HG03064 (cell line): Measurements from ENCODE around the gene LNX2.

Experiments used
- ATAC-seq: cut with Tn5 transposase; IDR thresholded peaks from one replicate; pipeline ENCODE4 v1.9.1; 2021; ENCODE audit warnings: low read depth; ENCODE audit not compliant: unreplicated experiment

The LNX2 gene

GRCh38 chr13:27570906-27571305 lies 49.4 kb downstream of the LNX2 start:
- no peak for ATAC-seq

GRCh38 chr13:27569405-27569804 lies 50.9 kb downstream of the LNX2 start:
- no peak for ATAC-seq

- ATAC-seq: no peak
Observed at GRCh38 chr13:27565818-27566217, 54.5 kb downstream of the LNX2 start.

GRCh38 chr13:27562457-27562856 lies 57.9 kb downstream of the LNX2 start:
- no peak for ATAC-seq

- no peak for ATAC-seq
Observed at GRCh38 chr13:27559719-27560118, 60.6 kb downstream of the LNX2 start.

- no peak for ATAC-seq
Observed at GRCh38 chr13:27556109-27556508, 64.2 kb downstream of the LNX2 start.

- no peak for ATAC-seq
Observed at GRCh38 chr13:27551562-27551961, 68.8 kb downstream of the LNX2 start.

- no peak for ATAC-seq
Observed at GRCh38 chr13:27549406-27549981, 70.8 kb downstream of the LNX2 start.

GRCh38 chr13:27542220-27542619 lies 78.1 kb downstream of the LNX2 start:
- no peak for ATAC-seq

- no peak for ATAC-seq
Observed at GRCh38 chr13:27541386-27541785, 78.9 kb downstream of the LNX2 start.

GRCh38 chr13:27536361-27537101 lies 83.8 kb downstream of the LNX2 start:
- no peak for ATAC-seq

- no peak for ATAC-seq
Observed at GRCh38 chr13:27535546-27535945, 84.8 kb downstream of the LNX2 start.

- ATAC-seq: no peak
Observed at GRCh38 chr13:27534981-27535380, 85.3 kb downstream of the LNX2 start.

GRCh38 chr13:27534108-27534980 lies 86.0 kb downstream of the LNX2 start:
- ATAC-seq: no peak

- ATAC-seq: no peak
Observed at GRCh38 chr13:27533155-27533643, 87.1 kb downstream of the LNX2 start.

GRCh38 chr13:27528908-27529307 lies 91.4 kb downstream of the LNX2 start:
- ATAC-seq: no peak

GRCh38 chr13:27526516-27526915 lies 93.8 kb downstream of the LNX2 start:
- no peak for ATAC-seq

- ATAC-seq: no peak
Observed at GRCh38 chr13:27524981-27525975, 95.1 kb downstream of the LNX2 start.

- ATAC-seq: no peak
Observed at GRCh38 chr13:27523346-27524073, 96.8 kb downstream of the LNX2 start.
